HFFc6 (cell line): Measurements from ENCODE around the gene ACSS2. TPM values are rescaled to one million over a fixed set of nuclear protein-coding genes. Genes with fewer than 3 reads are reported as not detected.
"Not testable (repeated sequence)": the region's sequence is repeated elsewhere in the genome, so short reads cannot be mapped to it uniquely, and the experiment has no call there.

Experiments used
- DNase-seq: peaks from one replicate; pipeline ENCODE4 v3.0.0-alpha.2; 2018
- H3K27ac Mint-ChIP-seq: 2 replicates; pipeline ENCODE4 v1.8.0; 2020; ENCODE audit warnings: mild to moderate bottlenecking, mixed read lengths
- H3K27me3 Mint-ChIP-seq: 2 replicates; pipeline ENCODE4 v1.8.0; 2021; ENCODE audit warnings: mild to moderate bottlenecking, moderate library complexity, mixed read lengths; ENCODE audit not compliant: insufficient read depth
- H3K36me3 Mint-ChIP-seq: 2 replicates; pipeline ENCODE4 v1.8.0; 2021; ENCODE audit warnings: low read depth, mixed read lengths
- H3K4me1 Mint-ChIP-seq: 2 replicates; pipeline ENCODE4 v1.8.0; 2020; ENCODE audit warnings: low read depth, mixed read lengths
- H3K4me3 Mint-ChIP-seq: 2 replicates; pipeline ENCODE4 v1.8.0; 2020; ENCODE audit warnings: mild to moderate bottlenecking, moderate library complexity, mixed read lengths
- H3K9me3 Mint-ChIP-seq: 2 replicates; pipeline ENCODE4 v1.8.0; 2020; ENCODE audit warnings: mild to moderate bottlenecking, mixed read lengths
- CTCF ChIP-seq: fragments of 200-600 bp; sonication (generic); IDR thresholded peaks from 2 replicates; pipeline ENCODE4 v1.5.0; 2021; ENCODE audit warnings: antibody characterized with exemption, mild to moderate bottlenecking
- total RNA-seq, 6 experiments: library from RNA; stranded (reverse); fragmentation: NEBNext Ultra II Directional; extraction: Animal tissue kit (Norgen Biotek cat#: 25700); gene quantifications; 2 replicates in 1 of 6; 3 replicates in 5 of 6; pipeline ENCODE4 v1.2.3, GENCODE V29; 2021

The ACSS2 gene
- total RNA-seq, 6 experiments from 2014 or later = 13.2 to 18.0 (median 15.5) TPM

GRCh38 chr20:34892671-34893070, 16.3 kb downstream of the ACSS2 start:
- DNase-seq = no peak

GRCh38 chr20:34894723-34895122, 18.3 kb downstream of the ACSS2 start:
- no peak overlapping the region for H3K4me3 Mint-ChIP-seq
- no peak for TF ChIP-seq CTCF
- no peaks in the 10 kb centered on the region for H3K9me3 Mint-ChIP-seq

More at GRCh38 chr20:34892671-34893070, 16.3 kb downstream of the ACSS2 start:
- Mint-ChIP-seq H3K4me1 (peaks cover 44% of the 10 kb centered on the region), H3K9me3 (no peaks in the 10 kb centered on the region), H3K27ac (no peak overlapping the region), H3K27me3 (no peaks in the 10 kb centered on the region; the same call in 1 of the 2 replicates), H3K36me3 (peaks cover 8% of the 10 kb centered on the region), H3K4me3 (no peak overlapping the region)
- no peak for TF ChIP-seq CTCF

DNA sequence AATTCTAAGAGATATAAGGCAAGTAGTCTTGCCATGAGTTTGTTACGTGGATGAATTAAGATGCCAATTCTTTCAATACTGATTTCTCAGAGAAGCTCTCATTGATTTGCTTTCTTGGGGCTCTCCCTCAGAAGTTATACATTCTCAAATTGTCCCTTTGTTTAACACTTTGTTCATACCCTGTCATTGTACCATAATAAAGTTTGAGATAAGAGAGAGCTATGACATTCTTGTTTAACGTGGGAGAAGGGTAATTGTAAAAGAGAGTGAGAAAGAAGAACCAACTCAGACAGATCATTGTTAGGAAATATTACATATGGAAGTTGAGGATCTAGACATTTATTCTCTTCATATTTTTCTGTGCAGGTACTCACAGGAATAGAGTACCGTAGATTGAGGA, 19.1 kb downstream of the ACSS2 start:
- Mint-ChIP-seq H3K27me3 (no peaks in the 10 kb centered on the region), H3K4me3 (no peak overlapping the region), H3K36me3 (peaks cover 12% of the 10 kb centered on the region), H3K27ac (no peak overlapping the region), H3K4me1 (peaks cover 43% of the 10 kb centered on the region), H3K9me3 (no peaks in the 10 kb centered on the region)
- no peak for DNase-seq
- TF ChIP-seq CTCF = no peak

More at GRCh38 chr20:34894723-34895122, 18.3 kb downstream of the ACSS2 start:
- H3K27ac Mint-ChIP-seq = no peak overlapping the region
- H3K27me3 Mint-ChIP-seq = no peaks in the 10 kb centered on the region
- H3K4me1 Mint-ChIP-seq = peaks cover 44% of the 10 kb centered on the region
- DNase-seq = no peak
- peaks cover 9% of the 10 kb centered on the region for H3K36me3 Mint-ChIP-seq

DNA sequence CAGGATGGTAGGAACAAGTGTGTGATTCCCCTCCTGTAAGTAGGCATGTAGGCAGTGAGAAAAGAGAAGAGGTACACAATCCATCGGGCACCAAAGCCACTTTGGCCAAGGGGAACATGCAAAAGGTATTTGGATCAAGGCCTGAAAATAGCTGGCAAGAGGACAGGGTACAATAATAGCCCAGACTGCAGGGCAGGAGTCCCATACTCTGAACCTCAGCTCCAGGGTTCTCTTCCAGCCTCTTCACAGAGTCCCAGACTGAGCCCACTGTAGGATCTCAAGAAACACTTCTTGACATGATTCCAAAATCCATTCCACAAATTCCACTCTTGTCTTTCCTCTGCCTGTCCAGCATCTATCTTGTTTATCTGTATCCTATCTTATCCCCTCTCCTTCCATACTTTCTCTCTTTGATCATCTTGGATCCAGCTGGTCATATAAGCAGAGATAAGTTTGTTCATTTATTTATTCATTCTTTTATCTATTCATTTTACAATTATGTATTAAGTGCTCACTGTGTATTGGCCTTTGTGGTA, 19.7 kb downstream of the ACSS2 start:
- H3K36me3 Mint-ChIP-seq = peaks cover 15% of the 10 kb centered on the region
- H3K4me3 Mint-ChIP-seq = no peak overlapping the region
- H3K9me3 Mint-ChIP-seq = no peaks in the 10 kb centered on the region
- no peak for TF ChIP-seq CTCF
- peak; percentile 12 for DNase-seq
- peaks cover 43% of the 10 kb centered on the region for H3K4me1 Mint-ChIP-seq
- H3K27ac Mint-ChIP-seq = no peak overlapping the region
- no peaks in the 10 kb centered on the region for H3K27me3 Mint-ChIP-seq

- not testable (repeated sequence) for H3K4me3 Mint-ChIP-seq, DNase-seq, H3K27ac Mint-ChIP-seq, H3K27me3 Mint-ChIP-seq, H3K9me3 Mint-ChIP-seq
- Mint-ChIP-seq H3K36me3 (peaks cover 19% of the 10 kb centered on the region), H3K4me1 (peaks cover 35% of the 10 kb centered on the region)
These were observed 21.7 kb downstream of the ACSS2 start for GRCh38 chr20:34898129-34898528.

- not testable (repeated sequence) for DNase-seq, H3K27me3 Mint-ChIP-seq, H3K27ac Mint-ChIP-seq, H3K4me3 Mint-ChIP-seq, H3K9me3 Mint-ChIP-seq
- Mint-ChIP-seq H3K36me3 (peaks cover 24% of the 10 kb centered on the region), H3K4me1 (peaks cover 35% of the 10 kb centered on the region)
These were observed 22.3 kb downstream of the ACSS2 start for GRCh38 chr20:34898731-34899130.

- no peak for DNase-seq
- no peaks in the 10 kb centered on the region for H3K9me3 Mint-ChIP-seq
- H3K27me3 Mint-ChIP-seq = no peaks in the 10 kb centered on the region
- no peak for TF ChIP-seq CTCF
- no peak overlapping the region for H3K27ac Mint-ChIP-seq
- peaks cover 43% of the 10 kb centered on the region for H3K4me1 Mint-ChIP-seq
- no peak overlapping the region for H3K4me3 Mint-ChIP-seq
- H3K36me3 Mint-ChIP-seq = peaks cover 16% of the 10 kb centered on the region
These were observed 27.8 kb downstream of the ACSS2 start for GRCh38 chr20:34904202-34904621.
